T-helper 1 cell treated with Interleukin-12 subunit alpha and Interleukin-12 subunit beta and Interleukin-4 antibody, amounts not matched to agents 30 ng/mL and 1 ng/mL, for 36 hours (primary cell): ENCODE measurements around the gene PEA15. TPM values are rescaled to one million over a fixed set of nuclear protein-coding genes. Genes with fewer than 3 reads are reported as not detected.

Source experiments
- intact Hi-C: fragments of 100-400 bp; cut with micrococcal nuclease; formaldehyde crosslinking; loops from one replicate; pipeline ENCODE4 v1.15.1; 2024
- total RNA-seq: library from RNA; stranded (reverse); gene quantifications from 2 replicates; pipeline ENCODE4 v1.2.3, GENCODE V29; 2022

PEA15 gene
- total RNA-seq, 1 donor from 2014 or later = 45.6 TPM

DNA sequence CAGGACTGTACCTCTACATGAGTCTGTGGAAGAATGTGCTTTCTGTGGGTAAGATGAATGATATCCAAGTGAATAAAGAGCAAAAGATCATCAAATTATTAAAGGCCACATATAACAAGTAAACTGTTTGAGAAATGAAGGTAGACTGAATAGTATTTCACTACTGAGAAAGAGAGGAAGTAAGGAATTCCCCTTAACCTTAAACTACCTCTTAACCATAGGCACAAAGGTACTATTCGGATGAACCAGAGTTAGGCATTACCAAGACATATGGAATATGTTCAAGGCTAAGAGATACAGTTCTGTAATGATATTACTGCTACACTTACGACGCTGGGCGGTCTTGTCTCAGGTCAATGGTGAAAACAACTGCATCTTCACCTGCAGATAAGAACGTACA is 31.6 kb downstream of the PEA15 start:
- intact Hi-C loops = no loop called here

DNA sequence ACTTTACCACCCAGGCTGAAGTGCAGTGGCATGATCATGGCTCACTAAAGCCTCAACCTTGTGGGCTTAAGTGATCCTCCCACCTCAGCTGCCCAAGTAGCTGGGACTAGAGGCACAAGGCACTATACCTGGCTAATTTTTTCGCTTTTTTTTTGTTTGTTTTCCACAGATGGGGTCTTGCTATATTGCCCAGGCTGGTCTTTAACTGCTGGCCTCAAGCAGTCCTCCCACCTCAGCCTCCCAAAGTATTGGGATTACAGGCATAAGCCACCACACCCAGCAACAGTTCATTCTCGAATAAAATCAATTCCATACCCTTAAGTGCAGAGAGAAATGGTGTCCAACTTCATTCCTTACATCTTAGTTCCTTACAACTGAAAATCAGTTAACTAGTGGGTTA is 32.4 kb downstream of the PEA15 start:
- intact Hi-C loops = no loop called here

- intact Hi-C loops = no loop called here
These were observed 33.2 kb downstream of the PEA15 start for GRCh38 chr1:160238408-160238807.

DNA sequence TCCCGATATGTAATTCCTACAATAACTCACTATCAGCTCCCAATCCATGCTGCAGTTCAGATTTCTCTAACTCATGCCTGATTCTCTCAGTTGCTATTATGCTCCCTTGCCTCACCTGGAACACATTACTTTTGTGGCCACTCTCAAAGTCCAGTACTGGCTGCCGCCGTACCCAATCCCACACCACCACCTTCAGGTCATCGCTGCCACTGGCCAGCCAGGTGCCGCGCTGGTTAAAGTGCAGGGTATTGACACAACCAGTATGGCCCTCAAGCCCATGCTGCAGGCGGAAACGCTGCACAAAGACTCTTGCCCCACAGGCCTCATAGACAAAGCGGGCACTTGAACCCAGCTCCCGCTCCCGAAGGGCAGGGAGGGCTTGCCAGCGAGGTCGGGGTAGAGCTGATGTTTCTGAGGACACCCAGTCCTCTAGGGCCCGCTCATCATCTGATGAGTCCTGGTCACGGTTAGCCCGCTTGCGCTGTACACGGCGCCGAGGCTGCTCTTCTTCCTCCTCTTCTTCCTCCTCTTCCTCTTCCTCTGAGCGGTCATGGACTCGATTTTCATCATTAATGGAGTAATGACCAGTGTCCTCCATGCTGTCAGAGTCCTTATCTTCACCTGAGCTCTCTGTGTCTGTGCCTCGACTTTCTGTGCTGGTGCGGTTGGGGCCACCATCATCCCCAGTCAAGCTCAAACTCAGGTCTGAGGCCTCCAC is 34.6 kb downstream of the PEA15 start:
- intact Hi-C loops = no loop called here

- intact Hi-C loops = no loop called here
These were observed 38.6 kb downstream of the PEA15 start for GRCh38 chr1:160243767-160244166.

GRCh38 chr1:160244209-160244608 is 39.0 kb downstream of the PEA15 start:
- intact Hi-C loops = no loop called here

GRCh38 chr1:160245434-160245833 is 40.2 kb downstream of the PEA15 start:
- intact Hi-C loops = no loop called here

DNA sequence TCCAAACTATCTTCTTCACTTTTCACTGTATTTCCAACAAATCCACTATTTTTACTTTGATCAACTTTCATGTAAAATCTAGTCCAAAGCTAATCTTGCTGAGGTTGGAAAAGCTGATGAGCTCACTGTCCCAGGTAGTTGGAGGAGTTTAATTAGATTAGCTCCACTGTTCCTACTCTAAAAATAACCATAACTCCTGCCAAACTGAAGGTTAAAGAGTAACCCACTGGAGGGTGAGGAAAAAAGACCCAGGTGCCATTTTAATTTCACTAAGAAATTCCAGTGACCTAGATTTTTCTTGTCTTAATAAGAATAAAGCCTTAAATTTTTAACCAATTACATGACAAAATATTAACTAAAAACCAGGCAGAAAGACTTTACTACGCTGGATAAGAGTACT is 41.9 kb downstream of the PEA15 start:
- intact Hi-C loops = no loop called here

DNA sequence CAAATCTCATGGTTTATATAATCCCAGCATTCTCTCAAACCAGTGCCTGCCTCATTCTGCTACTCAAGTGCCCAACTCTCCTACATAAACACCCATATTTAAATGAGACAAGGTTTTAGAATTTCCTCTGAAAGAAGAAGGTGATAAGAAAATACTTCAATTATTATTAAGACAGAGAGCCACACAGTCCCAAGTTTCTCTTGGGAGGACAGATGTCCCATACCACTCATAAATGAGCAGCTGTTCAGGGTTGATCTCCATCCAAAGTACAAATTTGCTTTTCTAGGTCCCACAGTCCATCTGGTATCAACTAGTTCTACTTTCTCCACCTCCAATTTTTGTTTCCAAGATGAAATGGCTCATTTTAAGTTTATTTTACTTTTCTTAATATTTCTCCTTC is 45.8 kb downstream of the PEA15 start:
- intact Hi-C loops = loop anchor here (5.0 kb wide), 1 partner anchor 204 kb away; no protein-coding TSS in a partner anchor

DNA sequence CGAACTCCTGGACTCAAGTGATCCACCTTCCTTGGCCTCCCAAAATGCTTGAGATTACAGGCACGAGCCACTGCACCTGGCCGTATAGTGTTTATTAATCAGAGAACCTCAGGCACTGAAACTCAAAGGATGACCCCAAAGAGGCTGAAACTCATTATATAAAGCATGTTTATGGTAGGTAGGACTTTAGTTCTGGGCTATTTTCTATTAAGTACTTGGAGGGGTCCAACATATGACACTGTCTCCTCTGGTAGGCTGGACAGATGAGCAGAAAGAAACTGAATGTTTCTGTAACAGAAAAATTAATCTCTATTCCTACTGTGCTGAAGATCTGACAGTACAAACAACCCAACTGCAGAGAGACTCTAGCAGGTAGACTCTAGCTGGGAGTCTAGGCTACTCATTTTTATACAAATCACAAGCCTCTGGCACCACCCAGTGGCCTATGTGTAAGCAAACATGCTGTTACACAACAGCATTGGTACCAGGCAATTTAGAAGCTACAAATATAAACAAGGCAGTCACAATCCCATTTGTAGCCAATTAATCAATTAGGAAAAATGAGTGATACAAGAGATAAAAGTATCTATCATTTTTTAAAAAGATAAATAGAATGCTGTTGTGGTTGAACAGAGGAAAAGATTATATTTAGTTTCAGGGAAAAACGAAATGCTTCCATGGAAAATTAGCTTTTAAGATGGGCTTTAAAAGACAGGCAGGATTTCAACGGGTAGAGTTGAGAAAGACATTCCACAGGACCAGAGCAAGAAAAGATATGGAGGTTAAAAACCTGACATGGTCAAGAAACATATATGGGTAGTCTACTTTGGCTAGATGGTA is 46.7 kb downstream of the PEA15 start:
- intact Hi-C loops = loop anchor here (1.0 to 5.0 kb wide), 10 partner anchors 9 to 221 kb away; partner anchors contain the start of genes PEA15 and PIGM

- intact Hi-C loops = no loop called here
These were observed 50.7 kb downstream of the PEA15 start for GRCh38 chr1:160255781-160256300.

GRCh38 chr1:160256396-160257046 is 51.3 kb downstream of the PEA15 start:
- intact Hi-C loops = no loop called here

- intact Hi-C loops = no loop called here
These were observed 52.3 kb downstream of the PEA15 start for GRCh38 chr1:160257411-160258015.

DNA sequence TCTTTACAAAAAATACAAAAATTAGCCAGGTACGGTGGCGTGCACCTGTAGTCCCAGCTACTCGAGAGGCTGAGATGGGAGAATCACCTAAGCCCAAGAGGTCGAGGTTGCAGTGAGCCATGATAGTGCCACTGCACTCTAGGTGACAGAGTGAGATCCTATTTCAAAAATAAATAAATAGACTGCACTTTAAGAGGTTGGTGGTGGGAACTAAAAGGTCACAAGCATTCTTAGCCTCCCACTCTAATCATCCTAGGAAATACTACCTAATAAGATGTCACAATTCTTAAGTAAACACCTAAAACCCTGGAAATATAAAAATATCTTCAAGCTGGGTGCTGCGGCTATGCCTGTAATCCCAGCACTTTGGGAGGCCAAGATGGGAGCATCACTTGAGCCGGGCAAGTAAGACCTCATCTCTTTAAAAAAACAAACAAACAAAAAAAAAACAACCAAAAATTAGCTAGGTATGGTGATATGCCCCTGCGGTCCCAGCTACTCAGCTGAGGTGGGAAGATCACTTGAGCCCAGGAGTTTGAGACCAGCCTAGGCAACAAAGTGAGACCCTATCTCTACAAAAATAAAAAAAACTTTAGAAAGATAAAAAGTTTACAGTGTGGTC is 53.1 kb downstream of the PEA15 start:
- intact Hi-C loops = no loop called here

GRCh38 chr1:160260406-160261382 is 55.5 kb downstream of the PEA15 start:
- intact Hi-C loops = loop anchor here (1.0 to 5.0 kb wide), 13 partner anchors 8 to 1507 kb away; partner anchors contain the start of genes AIM2, ATF6, CD48 and DUSP23

DNA sequence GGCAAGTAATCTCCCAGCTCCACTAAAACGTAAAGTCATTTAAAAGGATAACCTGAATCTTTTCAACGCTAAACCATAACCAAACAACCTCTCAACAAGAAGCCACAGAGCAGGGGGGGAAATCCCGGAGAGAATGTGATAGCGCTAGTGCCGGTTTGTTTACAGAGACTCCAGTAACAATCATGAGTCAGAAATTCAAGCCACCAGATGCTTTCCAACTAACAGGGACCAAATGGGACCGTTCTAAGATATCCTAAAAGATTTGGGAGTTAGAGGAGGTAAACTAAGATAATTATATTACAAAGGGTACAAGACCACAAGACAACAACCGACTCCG is 56.3 kb downstream of the PEA15 start:
- intact Hi-C loops = loop anchor here (1.0 to 5.0 kb wide), 13 partner anchors 9 to 1506 kb away; partner anchors contain the start of genes AIM2, ATF6, CD48 and DUSP23

DNA sequence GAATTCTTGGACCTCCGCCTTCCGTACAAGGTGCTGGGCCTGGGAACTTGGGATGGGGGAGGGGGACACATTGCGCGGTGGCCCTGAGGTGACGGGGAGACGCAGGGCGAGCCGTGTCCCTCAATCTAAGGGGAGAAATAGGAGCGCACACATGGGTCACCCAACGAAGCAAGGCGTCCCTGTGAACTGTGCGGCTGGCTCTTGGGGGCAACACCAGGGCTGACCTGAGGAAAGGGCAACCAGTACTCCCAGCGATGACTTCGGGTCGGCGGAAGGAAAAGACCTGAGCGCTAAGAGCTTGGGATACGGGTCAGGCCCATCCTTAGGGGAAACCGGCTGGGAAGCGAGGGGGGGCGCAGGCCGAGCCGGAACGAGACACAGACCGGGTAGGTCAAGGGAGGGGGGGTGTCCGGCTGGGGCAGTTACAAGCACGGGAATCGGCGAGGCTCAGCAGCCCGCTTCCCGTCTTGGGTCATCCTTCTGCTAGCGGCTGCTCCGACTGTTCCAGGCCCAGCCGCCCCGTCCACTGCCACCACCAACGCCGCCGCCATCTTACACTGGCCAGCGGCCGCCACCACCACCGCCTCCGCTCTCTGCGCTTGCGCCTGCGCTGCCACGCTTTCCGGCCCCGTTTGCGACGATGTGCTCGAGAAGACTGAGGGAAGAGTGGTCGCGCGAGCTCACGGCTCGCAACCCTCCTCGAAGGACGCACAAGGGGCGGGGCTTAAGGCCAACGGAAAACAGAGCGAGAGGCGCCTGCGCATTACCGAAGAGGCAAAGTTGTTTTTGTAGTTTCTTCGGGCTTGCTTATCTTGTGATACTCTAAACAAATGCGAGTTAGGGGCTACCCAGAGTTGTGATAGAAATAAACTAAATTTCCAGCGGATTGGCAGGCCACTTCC is 57.0 kb downstream of the PEA15 start, which contains the start of gene DCAF8:
DCAF8 (minus strand) TSS at position 657 of the 902 bp plus-strand sequence. CDS start 18,541 bp downstream, outside the sequence.
- intact Hi-C loops = loop anchor here (1.0 to 5.0 kb wide), 17 partner anchors 10 to 1505 kb away; partner anchors contain the start of genes AIM2, ATF6, CD48 and COPA

- intact Hi-C loops = loop anchor here (5.0 kb wide), 9 partner anchors 257 to 1502 kb away; partner anchors contain the start of genes AIM2, ATF6, CD48 and DUSP23
These were observed 59.7 kb downstream of the PEA15 start for GRCh38 chr1:160264795-160265307.
